ENCODE measurements around the gene SLC9A5.

- TF ChIP-seq CTCF (IDR thresholded peaks at IDR 0.05; ENCODE audit: low read length) (no peak), EZH2 (IDR thresholded peaks at IDR 0.05; ENCODE audit: borderline replicate concordance, low read length) (no peak)
These were observed 742 bp upstream of the SLC9A5 start for GRCh38 chr16:67248073-67248400.
